IPS DF 6.9 (cell line): Measurements from ENCODE around the gene CAMSAP3.

ENCODE experiments used
- DNase-seq: peaks from one replicate; pipeline ENCODE4 v3.0.0-alpha.2; 2013; ENCODE audit warnings: low read depth, low spot score
- H3K27ac ChIP-seq: one replicate; pipeline ENCODE4 v1.5.1; 2013; ENCODE audit warnings: low read length, control low read depth
- H3K27me3 ChIP-seq: 2 replicates; pipeline ENCODE4 v1.6.1; 2013; ENCODE audit warnings: mild to moderate bottlenecking, low read length; ENCODE audit not compliant: control insufficient read depth, insufficient read depth
- H3K36me3 ChIP-seq: 2 replicates; pipeline ENCODE4 v1.6.1; 2013; ENCODE audit warnings: low read length; ENCODE audit not compliant: control insufficient read depth, insufficient read depth
- H3K4me1 ChIP-seq: 2 replicates; pipeline ENCODE4 v1.6.1; 2013; ENCODE audit warnings: low read length; ENCODE audit not compliant: control insufficient read depth, insufficient read depth
- H3K4me3 ChIP-seq: 2 replicates; pipeline ENCODE4 v1.5.1; 2013; ENCODE audit warnings: mild to moderate bottlenecking, low read length
- H3K9me3 ChIP-seq: 2 replicates; pipeline ENCODE4 v1.6.1; 2013; ENCODE audit warnings: low read length, inconsistent platforms; ENCODE audit not compliant: control insufficient read depth, insufficient read depth
- WGBS: extraction: QIAGEN DNeasy Blood & Tissue Kit; methylation state at CpG from one replicate; pipeline ENCODE4 v1.1.7; 2013; ENCODE audit warnings: mixed read lengths, missing lambda C conversion rate; ENCODE audit not compliant: insufficient read length, insufficient coverage; 5-methylcytosine and 5-hydroxymethylcytosine counted together

CAMSAP3 gene

DNA sequence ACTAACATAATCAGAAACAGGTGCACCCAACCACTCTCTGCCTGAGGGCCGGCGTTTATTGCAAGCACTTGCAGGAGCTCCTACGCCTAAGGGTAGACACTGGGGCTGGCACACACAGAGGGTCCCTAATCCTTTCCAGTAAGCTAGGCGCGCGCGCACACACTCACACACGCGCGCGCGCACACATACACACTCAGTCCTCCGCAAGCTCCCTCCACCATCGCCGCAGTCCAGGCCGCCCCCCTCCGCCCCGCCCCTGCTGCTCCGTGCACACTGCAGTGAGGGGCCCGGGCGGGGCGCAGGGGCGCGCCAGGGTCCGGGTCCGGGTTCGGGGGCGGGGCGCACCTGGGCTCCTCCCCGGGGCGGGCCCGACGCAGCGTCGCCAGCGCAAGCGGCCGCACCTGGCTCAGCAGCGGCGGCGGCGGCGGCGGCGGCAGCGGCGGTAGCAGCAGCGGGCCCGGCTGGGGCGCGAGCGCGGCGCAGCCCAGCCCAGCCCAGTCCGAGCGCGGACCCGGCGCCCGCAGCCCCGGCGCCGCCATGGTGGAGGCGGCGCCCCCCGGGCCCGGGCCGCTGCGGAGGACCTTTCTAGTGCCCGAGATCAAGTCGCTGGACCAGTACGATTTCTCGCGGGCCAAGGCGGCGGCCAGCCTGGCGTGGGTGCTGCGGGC is at the start of gene CAMSAP3:
Gene CAMSAP3, plus strand, starts transcription at position 398 of the 668 bp plus-strand sequence. Its CDS starts 140 bp downstream, at position 538.
- no peaks in the 10 kb centered on the region for H3K27me3 ChIP-seq
- H3K9me3 ChIP-seq: no peaks in the 10 kb centered on the region
- peak within 1 kb of the TSS; percentile 52 for H3K4me3 ChIP-seq
- no peaks in the 10 kb centered on the region for H3K36me3 ChIP-seq
- H3K4me1 ChIP-seq: peaks cover 6% of the 10 kb centered on the region; the same call in 1 of the 2 replicates
- peak; percentile 13 for DNase-seq
- H3K27ac ChIP-seq: no peak within 1 kb of the TSS
- no CpG with 5 or more reads among the region's 78 CpGs for WGBS

- no peak overlapping the region for H3K27ac ChIP-seq
These were observed 49.8 kb upstream of the CAMSAP3 start for GRCh38 chr19:7545904-7546303.

DNA sequence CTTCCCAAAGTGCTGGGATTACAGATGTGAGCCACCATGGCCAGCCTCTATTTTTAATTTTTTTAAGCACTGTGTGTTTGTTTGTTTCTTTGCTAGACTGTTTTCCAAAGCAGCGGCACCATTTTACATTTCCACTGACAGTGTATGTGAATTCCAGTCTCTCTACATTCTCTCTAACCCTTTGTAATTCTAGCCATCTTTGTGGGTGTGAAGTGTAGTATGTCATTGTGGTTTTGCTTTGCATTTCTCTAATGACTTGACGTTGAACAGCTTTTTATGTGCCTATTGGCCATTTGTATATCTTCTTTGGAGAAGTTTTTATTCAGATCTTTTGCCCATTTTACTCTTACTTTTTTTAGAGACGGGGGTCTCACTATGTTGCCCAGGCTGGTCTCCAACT is 48.5 kb upstream of the CAMSAP3 start:
- WGBS: no CpG with 5 or more reads among the region's 3 CpGs
- H3K4me3 ChIP-seq: no peak overlapping the region
- peaks cover 5% of the 10 kb centered on the region; the same call in 1 of the 2 replicates for H3K4me1 ChIP-seq
- H3K27ac ChIP-seq: no peak overlapping the region
- H3K9me3 ChIP-seq: no peaks in the 10 kb centered on the region
- DNase-seq: no peak
- peaks cover 18% of the 10 kb centered on the region for H3K36me3 ChIP-seq
- H3K27me3 ChIP-seq: no peaks in the 10 kb centered on the region

More at GRCh38 chr19:7545904-7546303, 49.8 kb upstream of the CAMSAP3 start:
- Histone ChIP-seq H3K27me3 (no peaks in the 10 kb centered on the region), H3K9me3 (no peaks in the 10 kb centered on the region), H3K4me3 (no peak overlapping the region), H3K4me1 (peaks cover 4% of the 10 kb centered on the region; the same call in 1 of the 2 replicates), H3K36me3 (peaks cover 18% of the 10 kb centered on the region)
- WGBS: no CpG with 5 or more reads among the region's 1 CpG
- no peak for DNase-seq

DNA sequence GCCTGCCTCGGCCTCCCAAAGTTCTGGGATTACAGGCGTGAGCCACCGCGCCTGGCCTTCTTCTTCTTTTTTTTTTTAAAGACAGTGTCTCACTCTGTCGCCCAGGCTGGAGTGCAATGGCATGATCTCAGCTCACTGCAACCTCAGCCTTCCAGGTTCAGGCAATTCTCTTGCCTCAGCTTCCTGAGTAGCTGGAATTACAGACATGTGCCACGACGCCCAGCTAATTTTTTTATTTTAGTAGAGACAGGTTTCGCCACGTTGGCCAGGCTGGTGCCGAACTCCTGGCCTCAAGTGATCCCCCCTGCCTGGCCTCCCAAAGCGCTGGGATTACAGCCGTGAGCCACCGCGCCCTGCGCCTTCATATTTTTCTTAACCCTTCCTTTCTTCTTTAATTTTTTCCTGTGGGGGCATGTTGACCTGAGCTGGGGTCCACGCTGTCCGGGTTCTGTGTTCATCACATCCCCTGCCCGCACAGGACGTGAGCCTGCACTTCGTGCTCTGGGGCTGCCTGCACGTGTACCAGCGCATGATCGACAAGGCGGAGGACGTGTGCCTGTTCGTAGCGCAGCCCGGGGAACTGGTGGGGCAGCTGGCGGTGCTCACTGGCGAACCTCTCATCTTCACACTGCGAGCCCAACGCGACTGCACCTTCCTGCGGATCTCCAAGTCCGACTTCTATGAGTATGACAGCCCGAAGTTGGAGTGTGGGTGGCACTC is 46.1 kb upstream of the CAMSAP3 start:
- no CpG with 5 or more reads among the region's 36 CpGs for WGBS
- Histone ChIP-seq H3K27ac (no peak overlapping the region), H3K4me1 (peaks cover 5% of the 10 kb centered on the region; the same call in 1 of the 2 replicates), H3K36me3 (peaks cover 11% of the 10 kb centered on the region), H3K9me3 (no peaks in the 10 kb centered on the region), H3K27me3 (no peaks in the 10 kb centered on the region), H3K4me3 (no peak overlapping the region)
- no peak for DNase-seq

DNA sequence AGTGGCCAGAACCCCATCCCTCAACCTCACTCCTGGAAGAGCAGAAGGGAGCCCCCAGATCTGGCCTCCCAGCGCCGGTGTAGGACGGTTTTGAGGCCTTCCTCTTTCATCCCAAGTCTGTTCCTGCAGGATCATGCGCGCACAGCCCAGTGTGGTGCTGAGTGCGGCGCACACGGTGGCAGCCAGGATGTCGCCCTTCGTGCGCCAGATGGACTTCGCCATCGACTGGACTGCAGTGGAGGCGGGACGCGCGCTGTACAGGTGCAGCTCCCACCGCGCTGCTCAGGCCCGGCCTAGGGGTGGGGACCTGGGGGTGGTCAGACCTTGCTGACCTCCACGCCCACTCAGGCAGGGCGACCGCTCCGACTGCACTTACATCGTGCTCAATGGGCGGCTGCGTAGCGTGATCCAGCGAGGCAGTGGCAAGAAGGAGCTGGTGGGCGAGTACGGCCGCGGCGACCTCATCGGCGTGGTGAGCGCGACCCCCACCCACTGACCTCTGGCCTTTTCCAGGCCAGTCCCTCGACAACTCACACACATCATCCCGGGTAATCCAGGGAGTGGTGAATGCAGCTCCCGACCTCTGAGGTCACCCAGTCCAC is 45.4 kb upstream of the CAMSAP3 start:
- no CpG with 5 or more reads among the region's 41 CpGs for WGBS
- Histone ChIP-seq H3K4me1 (peaks cover 5% of the 10 kb centered on the region; the same call in 1 of the 2 replicates), H3K27me3 (no peaks in the 10 kb centered on the region), H3K4me3 (peak overlapping the region; percentile 36; the same call in 1 of the 2 replicates), H3K27ac (no peak overlapping the region), H3K9me3 (no peaks in the 10 kb centered on the region), H3K36me3 (peaks cover 13% of the 10 kb centered on the region)
- no peak for DNase-seq

DNA sequence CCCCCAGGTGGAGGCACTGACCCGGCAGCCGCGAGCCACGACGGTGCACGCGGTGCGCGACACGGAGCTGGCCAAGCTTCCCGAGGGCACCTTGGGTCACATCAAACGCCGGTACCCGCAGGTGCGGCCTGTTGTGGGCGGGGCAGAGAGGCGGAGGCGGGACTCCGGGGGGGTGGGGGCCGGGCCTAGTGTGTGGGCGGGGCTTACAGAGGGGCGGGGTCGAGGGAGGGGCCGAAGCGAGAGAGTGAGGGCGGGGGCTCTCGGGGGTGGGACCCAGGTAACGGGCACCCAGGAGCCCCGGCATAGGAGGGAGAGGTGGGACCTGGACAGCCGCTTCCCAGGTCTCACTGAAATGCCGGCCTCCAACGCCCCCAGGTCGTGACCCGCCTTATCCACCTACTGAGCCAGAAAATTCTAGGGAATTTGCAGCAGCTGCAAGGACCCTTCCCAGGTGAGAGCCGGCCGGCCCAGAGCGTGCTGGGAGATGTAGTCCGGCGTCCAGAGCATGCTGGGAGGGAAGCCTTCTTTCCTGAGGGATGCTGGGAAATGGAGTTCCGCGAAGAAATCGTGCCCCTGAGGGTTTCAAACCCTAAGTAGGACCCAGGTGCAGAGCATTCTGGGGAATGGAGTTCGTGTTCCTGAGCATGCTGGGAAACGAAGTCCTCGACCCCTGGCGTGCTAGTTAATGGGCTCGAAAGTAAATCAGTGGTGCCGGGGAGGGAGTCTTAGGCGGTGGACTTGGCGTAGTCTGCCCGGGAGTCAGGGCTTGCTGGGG is 44.5 kb upstream of the CAMSAP3 start:
- H3K27ac ChIP-seq: no peak overlapping the region
- DNase-seq: no peak

DNA sequence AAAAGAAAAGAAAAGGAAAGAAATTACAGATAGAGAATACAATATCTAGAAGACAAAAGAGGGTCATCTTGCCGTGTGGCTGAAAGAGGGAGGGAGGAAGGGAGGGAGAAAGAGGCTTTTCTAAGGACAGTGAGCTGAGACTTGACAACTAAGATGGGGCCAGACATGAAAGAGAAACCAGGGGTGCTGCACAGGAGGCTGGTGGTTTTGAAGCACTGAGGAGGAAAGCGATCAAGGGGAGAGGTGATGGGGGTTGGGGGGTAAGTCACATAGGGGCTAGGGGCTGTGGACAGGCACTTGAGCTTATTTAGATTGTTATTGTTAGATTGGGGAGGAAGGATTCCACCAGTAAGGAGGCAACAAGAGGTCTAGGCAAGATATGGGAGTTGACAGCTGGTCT is 42.9 kb upstream of the CAMSAP3 start:
- Histone ChIP-seq H3K4me1 (peaks cover 5% of the 10 kb centered on the region; the same call in 1 of the 2 replicates), H3K9me3 (no peaks in the 10 kb centered on the region), H3K36me3 (peaks cover 26% of the 10 kb centered on the region), H3K27ac (no peak overlapping the region), H3K27me3 (no peaks in the 10 kb centered on the region), H3K4me3 (no peak overlapping the region)
- DNase-seq: no peak
- WGBS: no CpG with 5 or more reads among the region's 2 CpGs

More for the DNA sequence above, 44.5 kb upstream of the CAMSAP3 start:
- Histone ChIP-seq H3K9me3 (no peaks in the 10 kb centered on the region), H3K4me1 (peaks cover 5% of the 10 kb centered on the region; the same call in 1 of the 2 replicates), H3K27me3 (no peaks in the 10 kb centered on the region), H3K36me3 (peaks cover 13% of the 10 kb centered on the region), H3K4me3 (peak overlapping the region; percentile 37; the same call in 1 of the 2 replicates)
- WGBS: no CpG with 5 or more reads among the region's 51 CpGs

- DNase-seq: no peak
- H3K27ac ChIP-seq: no peak overlapping the region
- H3K36me3 ChIP-seq: peaks cover 36% of the 10 kb centered on the region
- WGBS: no CpG with 5 or more reads among the region's 28 CpGs
- H3K4me1 ChIP-seq: peaks cover 5% of the 10 kb centered on the region; the same call in 1 of the 2 replicates
- H3K4me3 ChIP-seq: no peak overlapping the region
- H3K27me3 ChIP-seq: no peaks in the 10 kb centered on the region
- no peaks in the 10 kb centered on the region for H3K9me3 ChIP-seq
These were observed 41.1 kb upstream of the CAMSAP3 start for GRCh38 chr19:7554565-7554964.

- Histone ChIP-seq H3K36me3 (peaks cover 32% of the 10 kb centered on the region), H3K27me3 (no peaks in the 10 kb centered on the region), H3K27ac (no peak overlapping the region), H3K4me3 (peak overlapping the region; percentile 19; the same call in 1 of the 2 replicates), H3K4me1 (peaks cover 5% of the 10 kb centered on the region; the same call in 1 of the 2 replicates), H3K9me3 (no peaks in the 10 kb centered on the region)
- DNase-seq: no peak
- no CpG with 5 or more reads among the region's 62 CpGs for WGBS
These were observed 40.4 kb upstream of the CAMSAP3 start for GRCh38 chr19:7554990-7555864.
